NCI-H1105 treated with DMSO at 0.1 percent for 48 hours (cell line): Measurements from ENCODE around the gene CCDC70.

ENCODE experiments used
- DNase-seq: peaks from one replicate; lab custom pipeline; 2025; lab: John Stamatoyannopoulos, UW

Gene CCDC70

DNA sequence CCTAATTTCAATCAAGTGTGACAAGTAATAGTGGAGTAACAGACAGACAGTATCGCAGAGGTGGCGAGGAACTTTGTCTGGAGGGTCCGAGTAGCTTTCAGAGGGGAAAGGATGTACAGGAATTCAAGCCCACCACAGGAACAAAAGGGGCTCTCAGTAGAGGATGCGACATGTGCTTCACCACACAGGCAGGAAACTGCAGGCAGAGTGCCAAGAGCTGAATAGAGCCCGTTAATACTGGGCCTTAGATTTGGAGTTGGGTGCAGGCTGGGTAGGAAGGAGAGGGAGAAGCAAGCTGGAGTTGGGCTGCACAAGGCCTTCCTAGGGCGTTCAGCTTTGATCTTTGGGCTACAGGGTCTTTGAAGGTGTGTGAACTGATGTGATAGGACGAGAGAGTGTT, 1.2 kb downstream of the CCDC70 start:
- no peak for DNase-seq

DNA sequence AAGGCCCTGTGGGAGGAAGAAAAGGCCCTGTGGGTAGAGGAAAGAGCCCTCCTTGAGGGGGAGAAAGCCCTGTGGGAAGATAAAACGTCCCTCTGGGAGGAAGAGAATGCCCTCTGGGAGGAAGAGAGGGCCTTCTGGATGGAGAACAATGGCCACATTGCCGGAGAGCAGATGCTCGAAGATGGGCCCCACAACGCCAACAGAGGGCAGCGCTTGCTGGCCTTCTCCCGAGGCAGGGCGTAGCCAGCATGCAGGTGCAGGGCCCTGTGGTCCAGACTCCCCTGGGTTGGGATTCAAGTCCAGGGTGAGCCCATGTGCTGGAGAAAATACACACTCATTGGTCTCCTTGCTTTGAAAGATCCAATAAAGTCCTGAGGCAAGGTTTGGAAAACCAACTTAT, 4.1 kb downstream of the CCDC70 start:
- DNase-seq: no peak

DNA sequence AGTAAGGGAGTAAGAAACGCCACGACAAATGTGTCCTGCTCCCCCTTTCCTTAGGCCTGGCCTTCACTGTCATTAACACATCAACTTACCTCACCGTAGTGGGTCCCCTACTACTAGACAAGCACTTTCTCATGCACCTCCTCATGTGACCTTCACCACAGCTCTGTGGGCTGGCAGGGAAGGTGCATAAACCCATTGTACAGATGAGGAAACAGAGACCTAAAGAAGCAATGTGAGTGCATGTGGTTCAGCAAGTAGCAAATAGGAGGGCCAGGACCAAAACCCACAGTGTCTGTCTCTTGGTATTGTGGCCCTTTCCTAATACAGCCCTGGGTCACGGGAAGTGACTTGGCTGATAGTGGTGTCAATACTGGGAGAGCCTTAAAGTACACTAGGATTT, 5.3 kb downstream of the CCDC70 start:
- no peak for DNase-seq

DNA sequence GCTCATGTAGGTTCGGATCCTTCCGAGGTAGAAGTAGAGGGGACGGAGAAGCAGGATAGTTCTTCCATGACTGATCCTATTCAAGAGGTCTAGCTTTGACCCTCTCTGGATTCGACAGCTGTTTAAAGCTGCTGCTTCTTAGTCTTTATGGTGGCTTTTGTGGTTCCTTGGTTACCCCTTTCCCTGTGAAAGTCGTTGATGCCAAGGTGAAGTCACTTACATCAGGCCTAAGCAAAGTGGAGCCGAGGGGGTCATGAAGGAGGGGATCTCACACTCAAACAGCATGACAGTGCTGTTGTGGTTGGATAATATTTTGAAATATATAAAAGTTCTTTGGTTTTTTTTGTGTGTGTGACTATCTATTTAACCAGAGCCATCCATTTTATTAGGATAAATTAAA, 8.1 kb downstream of the CCDC70 start:
- no peak for DNase-seq

DNA sequence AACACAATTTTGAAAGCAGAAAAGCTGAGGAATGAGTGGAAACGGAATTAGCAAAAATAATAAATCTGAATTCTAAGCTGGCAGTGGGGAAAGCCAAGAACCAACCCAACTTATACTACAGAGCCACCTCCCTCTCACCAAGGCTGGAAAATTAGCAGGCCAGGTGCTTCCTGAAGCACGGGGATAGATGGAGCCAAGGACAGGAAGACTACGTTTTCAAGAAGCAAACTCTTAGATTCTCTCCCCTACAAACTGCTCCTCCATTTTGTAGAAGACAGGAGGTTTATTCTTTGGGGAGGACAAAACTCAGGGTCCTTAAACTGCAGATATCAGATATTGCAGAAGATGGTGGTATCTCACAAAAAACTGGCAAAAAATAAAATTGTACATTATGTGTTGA, 8.8 kb downstream of the CCDC70 start:
- DNase-seq: no peak

DNA sequence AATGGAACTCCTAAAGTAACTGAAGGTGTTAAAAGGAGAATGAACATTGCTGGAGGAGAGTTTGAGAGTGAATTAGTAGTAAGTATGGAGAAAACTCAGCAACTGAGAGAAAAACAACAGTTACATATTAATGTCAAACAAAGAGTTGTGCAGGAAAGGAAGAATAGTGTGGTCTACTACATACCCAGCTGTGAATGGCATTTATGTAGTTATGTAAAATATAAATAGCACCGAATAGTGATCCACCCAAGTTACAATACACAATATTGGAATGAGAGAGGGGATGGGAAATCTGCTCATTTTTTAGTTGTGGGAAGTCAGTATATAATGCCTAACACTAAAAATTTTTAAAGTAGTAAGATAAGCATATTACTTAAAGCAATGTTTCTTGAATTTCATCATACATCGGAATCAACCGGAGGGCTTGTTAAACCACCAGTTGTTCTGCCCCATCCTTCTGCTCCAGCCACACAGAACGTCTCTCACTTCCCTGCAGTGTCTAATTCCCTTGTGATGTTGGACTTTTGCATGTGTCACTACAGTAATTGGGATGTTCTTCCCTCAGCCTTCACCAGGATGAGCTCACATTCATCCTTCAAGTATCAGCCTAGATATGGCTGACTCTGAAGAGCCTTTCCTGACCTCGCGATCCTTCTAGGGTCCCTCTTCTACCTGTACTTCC, 11.5 kb downstream of the CCDC70 start:
- no peak for DNase-seq

DNA sequence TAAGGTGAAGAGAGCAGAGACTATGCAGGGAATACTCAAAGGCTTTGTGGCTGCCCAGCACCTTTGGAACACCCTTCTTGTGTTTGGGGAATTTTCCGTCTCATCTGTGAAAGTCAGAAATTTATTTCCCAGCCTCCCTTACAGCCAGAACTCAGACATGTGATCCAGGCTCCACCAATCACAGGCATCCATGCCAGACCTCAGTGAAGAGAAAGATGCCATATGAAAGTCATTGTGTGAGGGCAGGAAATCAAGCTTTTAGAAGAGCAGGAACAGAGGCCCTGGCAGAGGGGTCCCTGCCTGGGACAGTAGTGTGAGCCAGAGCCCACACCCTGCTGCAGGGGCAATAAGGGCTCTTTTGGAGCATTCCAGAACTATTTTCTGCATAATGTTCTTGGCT, 12.1 kb downstream of the CCDC70 start:
- DNase-seq: no peak

DNA sequence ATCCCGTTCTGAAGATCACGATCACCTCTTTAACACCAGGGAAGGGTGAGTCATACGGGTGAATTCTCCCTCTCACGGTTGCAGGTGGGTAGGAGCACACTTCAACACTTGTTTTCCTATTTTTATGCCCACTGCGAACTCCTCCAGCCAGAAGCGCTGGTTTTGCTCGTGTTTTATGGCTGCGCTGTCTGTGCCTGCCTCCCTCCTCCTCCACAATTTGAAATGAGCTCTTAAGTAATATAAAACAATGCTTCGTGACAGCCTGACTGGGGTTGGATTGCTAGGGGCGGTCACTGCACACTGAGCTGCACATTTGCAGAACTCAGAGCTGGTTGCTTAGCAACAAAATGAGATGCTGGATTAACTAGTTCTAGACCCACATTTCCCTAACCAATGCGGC, 12.9 kb downstream of the CCDC70 start:
- no peak for DNase-seq

DNA sequence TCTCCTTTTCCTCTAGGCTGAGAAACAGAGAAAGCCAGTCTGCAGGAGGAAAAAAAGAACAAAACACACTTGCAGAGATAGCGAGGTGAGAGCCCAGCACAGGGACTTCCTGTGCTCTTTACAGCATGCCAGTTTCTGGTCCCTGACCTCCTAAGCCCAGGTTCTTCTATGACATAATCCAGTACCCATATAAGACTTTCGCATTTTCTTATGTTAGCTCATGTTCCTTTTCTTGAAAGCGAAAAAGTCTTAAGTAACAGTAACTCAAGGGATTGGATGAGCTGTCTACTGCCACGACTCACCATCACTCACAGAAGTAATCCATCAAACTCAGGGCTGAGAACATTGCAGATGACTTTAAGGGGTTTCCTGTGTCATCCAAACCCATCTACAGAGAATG, 17.4 kb downstream of the CCDC70 start:
- no peak for DNase-seq

DNA sequence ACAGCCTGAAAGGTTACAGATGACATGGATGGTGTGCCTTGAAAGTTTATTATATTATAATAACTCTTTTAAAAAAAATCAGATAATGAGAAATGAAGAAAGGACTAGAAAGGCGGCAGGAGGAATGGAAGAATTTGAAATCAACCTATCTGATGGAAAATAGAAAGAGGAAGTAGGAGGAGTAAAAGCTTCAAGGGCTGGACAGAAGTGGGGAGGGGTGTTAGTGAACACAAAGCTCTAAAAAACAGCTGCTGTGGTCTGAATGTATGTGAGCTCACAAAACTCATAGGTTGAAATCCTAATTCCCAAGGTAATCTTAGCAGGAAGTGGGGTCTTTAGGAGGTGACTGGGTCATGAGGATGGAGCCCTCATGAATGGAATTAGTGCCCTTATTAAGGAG, 19.5 kb downstream of the CCDC70 start:
- no peak for DNase-seq

DNA sequence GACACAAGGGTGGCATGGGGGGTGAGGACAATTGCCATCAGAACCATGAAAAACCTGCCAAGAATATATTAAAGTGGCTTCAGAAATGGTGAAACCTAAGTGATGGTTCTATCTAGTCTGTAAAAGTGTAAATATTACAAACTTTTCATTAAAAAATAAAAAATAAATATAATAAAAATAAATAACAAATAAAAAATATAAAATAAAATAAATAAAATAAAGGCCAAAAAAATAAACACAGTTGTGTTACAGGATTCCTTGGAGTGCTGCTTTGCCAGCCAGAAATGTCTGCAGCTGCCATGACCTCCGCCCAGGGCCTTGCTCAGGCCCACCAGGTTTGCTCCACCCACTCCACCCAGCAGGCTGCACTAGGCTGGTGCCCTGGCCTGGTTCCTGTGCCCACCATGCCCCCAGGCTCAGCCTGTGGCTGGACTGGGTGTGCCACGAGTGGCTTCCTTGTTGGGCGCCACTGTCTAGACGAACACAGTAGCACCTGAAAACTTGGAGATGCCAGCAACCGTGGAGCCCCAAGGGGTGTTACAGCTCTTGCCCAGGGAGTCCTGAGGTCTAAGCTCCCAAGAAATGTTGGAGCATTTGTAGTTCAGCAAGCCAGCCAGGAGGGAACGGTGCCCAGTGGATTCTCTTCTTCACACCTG, 20.9 kb downstream of the CCDC70 start:
- no peak for DNase-seq

DNA sequence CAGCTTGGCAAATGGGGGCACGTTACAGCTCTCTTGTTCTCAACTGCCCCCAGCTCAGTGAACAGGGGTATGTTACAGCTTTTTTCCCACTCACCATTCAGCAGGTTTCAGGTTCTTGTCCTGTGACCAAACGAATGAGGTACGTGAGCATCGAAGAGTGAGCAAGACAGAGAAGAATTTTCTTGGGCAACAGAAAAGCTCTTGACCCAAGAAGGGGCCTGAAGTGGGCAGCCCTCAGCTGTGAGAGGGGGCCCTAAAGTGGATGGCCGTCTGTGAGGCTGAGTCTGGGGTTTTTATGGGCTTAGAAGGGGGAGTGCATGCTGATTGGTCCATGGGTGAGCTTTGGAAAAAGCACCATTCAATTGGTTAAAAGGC, 21.4 kb downstream of the CCDC70 start:
- no peak for DNase-seq

DNA sequence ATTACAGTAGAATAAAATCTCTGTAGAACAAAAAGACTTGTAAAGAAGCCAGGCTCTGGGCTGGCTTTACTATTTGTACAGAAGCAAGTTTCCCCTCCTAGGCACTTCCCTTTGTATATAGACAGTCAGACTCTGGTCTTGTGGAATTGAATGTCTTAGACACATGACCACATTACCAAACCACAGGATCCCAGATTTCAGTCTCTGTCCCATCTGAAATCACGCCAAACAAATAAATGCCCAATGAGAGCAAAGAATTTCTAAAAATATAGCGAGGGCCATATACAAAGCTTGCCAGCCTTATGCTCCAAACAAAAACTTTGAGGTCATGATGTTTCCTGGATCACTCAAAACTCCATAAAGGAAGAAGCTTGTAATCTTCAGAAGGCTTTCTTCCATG, 23.9 kb downstream of the CCDC70 start:
- DNase-seq: no peak

DNA sequence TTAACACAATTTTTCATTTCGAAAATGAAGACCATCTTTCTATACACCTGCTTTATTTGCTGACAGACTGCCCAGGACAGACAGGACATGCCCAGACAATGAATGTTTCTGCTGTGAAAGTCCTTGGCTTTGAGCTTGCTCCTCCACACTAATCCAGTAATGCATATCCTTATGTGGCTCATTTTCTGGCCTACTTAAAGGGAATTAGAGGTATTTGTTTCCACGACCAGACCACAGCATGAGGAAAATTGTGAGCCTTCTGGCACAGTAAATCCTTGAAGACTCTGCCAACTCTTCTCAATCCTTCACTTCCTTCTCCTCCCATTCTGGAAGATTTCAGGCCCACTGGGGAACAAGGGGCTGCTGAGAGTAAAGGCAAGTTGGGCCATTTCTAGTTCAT, 25.7 kb downstream of the CCDC70 start:
- no peak for DNase-seq

DNA sequence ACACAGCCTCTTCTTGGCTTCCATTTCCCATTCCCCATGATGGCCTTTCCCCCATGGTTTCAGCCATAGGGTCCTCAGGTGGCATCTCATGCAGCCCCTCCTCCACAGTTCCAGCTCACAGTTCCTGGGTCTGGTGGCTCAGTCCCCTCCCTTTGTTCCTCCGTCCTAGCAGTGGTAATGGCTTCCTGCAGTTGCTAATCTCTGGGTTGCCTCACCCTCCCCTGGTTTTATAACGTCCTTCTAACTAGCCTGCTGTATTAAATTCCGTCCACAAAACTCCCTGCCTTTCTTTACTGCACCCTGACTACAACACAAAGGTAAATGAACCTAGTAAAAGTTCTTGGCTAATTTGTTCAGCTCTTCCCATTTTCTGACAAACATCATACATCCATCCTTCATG, 30.9 kb downstream of the CCDC70 start:
- no peak for DNase-seq

DNA sequence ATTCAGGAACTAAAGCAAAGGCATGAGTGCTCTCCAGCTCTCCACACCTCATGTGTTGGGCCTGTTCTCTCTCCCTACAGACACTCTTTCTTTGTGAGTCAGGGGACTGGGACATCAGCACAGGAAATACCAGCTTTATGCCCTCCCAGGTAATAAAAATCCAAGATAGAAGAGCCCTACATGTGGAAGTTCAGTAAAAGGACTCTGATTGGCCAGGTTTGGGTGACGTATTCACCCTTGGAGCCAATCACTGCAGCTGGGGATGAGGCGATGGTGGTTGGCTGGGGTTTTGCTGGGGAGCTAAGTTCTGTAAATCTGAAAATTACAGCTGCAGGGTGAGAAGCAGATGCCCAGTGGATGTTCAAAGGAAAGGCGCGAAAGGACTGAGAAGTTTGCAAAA, 32.5 kb downstream of the CCDC70 start:
- no peak for DNase-seq

DNA sequence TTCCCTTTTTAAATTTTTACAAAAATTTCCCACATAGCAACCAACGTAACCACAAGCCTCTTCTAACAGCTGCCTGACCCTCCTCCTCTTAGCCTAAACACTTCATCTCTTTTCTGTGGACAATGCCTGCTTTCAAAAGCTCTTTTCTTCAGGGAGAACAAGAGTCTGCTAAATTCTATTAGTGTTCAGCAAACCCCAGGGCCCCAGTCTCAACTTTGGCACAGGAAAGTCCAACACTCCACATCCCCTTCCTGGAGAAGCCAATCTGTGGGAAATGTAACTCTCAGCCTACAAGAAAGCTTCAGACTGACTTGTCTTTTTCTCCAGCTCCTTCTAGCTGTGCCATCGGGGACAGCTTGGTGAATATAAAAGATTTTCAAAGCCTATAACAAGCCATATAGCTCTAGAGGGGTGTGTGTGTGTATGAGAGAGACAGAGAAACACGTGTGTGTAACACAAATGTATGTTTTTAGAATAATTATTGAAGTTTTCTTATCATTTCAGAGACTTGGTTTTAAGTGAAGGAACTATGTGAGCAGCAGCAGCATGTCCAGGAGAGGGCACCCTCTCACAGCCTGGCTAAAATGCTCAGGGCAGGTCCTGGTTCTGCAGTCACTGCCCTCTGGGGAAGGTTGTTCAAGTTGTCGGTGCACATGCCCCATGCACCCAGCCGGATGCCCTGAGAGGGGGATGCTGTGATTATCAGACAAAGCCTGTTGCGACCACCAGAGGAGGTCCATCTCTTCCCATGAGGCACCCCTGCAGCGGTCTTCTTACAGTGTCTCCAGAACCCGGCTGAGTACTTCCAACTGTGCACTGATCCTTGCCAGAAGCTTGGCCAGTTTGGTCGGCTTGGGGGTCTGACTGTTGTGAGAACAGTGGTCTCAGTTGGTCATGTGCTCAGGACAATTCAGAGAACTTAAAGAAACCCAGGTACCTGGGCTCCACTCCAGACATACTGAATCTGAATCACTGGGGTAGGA, 34.4 kb downstream of the CCDC70 start:
- no peak for DNase-seq

DNA sequence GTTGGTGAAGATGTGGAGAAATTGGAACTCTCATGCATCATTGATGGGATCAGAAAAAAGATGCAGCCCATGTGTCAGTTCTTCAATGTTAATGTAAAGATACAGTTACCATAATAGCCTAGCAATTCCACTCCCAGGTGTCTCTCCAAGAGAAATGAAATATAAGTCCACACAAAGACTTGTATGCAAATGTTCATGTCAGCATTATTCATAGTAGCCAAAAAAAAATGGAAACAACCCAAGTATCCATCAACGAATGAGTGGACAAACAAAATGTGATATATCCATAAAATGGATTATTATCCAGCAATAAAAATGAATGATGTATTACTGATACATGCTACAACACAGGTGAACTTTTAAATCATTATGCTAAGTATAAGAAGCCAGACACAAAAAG, 38.7 kb downstream of the CCDC70 start:
- DNase-seq: no peak

DNA sequence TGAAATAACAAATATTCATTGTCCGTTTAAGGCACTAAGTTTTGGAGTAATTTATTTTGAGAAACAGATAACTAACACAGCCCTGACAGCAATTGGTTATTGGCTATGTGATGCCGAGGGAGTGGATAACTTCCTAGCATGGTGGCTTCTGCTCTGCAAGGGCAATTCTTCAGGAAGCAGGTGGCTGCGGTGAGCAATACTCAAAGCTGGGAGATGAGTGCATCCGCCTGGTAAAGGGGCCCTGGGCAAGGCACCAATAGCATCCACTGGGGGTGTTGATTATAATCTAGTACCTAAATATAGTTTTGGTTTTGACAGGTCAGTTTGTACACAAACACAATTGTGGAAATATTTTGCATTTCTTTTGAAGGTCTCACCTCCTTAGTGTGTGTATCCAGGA, 41.0 kb downstream of the CCDC70 start:
- no peak for DNase-seq

DNA sequence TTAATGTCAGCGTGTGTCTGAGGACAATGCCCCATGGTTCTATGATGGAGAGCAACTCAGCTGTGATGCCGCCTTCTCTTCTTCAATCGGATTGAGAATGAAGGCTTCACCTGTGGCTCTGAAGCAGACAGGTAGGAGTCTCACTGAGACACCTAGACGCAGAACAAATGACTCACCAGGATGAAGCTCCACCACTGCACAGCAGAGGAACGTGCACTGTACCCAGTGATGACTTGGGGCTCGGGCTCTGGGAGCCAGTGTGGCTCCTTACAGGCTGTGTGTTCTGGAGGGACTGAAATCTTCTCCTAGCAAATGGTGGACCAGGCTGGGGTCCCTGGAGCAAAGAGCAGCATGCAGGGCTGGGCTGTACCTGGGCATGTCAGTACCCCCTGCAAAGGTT, 44.0 kb downstream of the CCDC70 start:
- no peak for DNase-seq

DNA sequence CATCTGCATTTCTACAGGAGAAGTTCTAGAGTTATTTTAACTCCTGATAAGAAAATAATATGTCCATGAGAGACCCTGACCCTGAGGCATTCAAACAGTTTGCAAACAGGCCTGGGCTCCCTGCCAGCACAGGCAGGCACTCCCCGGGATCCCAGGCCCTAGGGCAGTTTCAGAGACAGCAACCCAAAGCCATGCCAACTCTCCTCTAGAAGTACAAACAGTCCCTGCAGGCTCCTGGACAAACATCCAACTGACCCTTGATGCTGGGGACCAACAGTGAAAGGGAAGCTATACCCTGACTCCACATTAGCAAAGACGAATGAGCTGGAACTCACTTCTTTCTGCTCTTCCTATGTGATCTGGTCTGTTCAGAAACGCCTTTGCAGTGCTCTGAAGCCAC, 44.8 kb downstream of the CCDC70 start:
- DNase-seq: peak; percentile 30

DNA sequence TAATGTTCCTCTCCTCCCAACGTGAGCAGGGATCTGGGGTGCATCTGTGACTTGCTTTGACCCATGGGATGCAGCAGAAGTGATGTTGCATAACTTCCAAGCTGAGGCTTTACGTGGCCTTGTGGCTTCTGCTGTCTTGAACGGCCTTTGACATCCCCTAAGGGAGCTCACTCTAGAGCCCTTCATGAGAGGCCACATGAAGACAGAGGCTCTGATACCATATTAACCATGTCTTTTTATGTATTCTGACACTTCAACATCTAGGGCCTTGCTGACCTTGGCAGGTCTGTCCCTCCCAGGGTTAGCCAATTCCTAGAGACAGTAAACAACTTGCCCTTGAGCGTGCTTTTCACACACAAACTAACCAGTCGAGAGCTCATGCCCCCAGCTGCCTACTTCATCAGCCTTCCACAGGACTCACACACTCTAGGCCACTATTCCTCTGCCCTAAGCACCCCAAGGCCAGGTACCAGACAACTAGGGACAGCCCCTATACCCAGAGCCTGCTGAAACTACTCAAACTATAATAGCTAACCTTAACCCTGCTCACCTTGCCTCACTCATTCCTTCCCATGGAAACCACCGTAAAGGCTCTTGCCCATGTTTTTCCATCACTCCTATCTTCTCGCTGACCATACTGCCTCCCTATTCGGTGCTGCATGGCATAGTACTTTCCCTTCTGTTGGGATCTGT, 45.4 kb downstream of the CCDC70 start:
- DNase-seq: no peak
